ENCODE results near the gene SYT5.
"Not testable (repeated sequence)": the region's sequence is repeated elsewhere in the genome, so short reads cannot be mapped to it uniquely, and the experiment has no call there.

The SYT5 gene

GRCh38 chr19:55172318-55172717 is 7.8 kb downstream of the SYT5 start:
- H3K4me3 ChIP-seq (ENCODE audit: low read depth, low read length) = not testable (repeated sequence)

- H3K4me3 ChIP-seq (ENCODE audit: low read depth, low read length) = no peak overlapping the region
These were observed 8.6 kb downstream of the SYT5 start for GRCh38 chr19:55171440-55171839.

- H3K4me3 ChIP-seq (ENCODE audit: low read depth, low read length) = no peak overlapping the region
These were observed 11.0 kb downstream of the SYT5 start for GRCh38 chr19:55169136-55169535.

GRCh38 chr19:55166530-55167268 is 13.4 kb downstream of the SYT5 start, which contains the start of gene DNAAF3:
DNAAF3 (minus strand) TSS chr19:55166613; CDS start chr19:55166413, 200 bp downstream.
- H3K4me3 ChIP-seq (ENCODE audit: low read depth, low read length) = peak within 1 kb of the TSS; percentile 60

- peak overlapping the region; percentile 60 for H3K4me3 ChIP-seq (ENCODE audit: low read depth, low read length)
These were observed 14.0 kb downstream of the SYT5 start for GRCh38 chr19:55165952-55166529.

- H3K4me3 ChIP-seq (ENCODE audit: low read depth, low read length) = no peak overlapping the region
These were observed 18.3 kb downstream of the SYT5 start for GRCh38 chr19:55161571-55162322.

GRCh38 chr19:55160986-55161365 is 19.1 kb downstream of the SYT5 start:
- H3K4me3 ChIP-seq (ENCODE audit: low read depth, low read length) = peak overlapping the region; percentile 8

GRCh38 chr19:55160128-55160985 is 19.7 kb downstream of the SYT5 start:
- H3K4me3 ChIP-seq (ENCODE audit: low read depth, low read length) = no peak overlapping the region

GRCh38 chr19:55158848-55159749 is 21.0 kb downstream of the SYT5 start:
- no peak overlapping the region for H3K4me3 ChIP-seq (ENCODE audit: low read depth, low read length)

GRCh38 chr19:55158423-55158822 is 21.7 kb downstream of the SYT5 start:
- no peak overlapping the region for H3K4me3 ChIP-seq (ENCODE audit: low read depth, low read length)

- peak within 1 kb of the TSS; percentile 44 for H3K4me3 ChIP-seq (ENCODE audit: low read depth, low read length)
These were observed 22.8 kb downstream of the SYT5 start, which contains the start of gene TNNI3 for GRCh38 chr19:55157064-55157908. TNNI3 (minus strand) TSS chr19:55157732; CDS start chr19:55157589, 143 bp downstream.

- H3K4me3 ChIP-seq (ENCODE audit: low read depth, low read length) = peak overlapping the region; percentile 44
These were observed 23.7 kb downstream of the SYT5 start for GRCh38 chr19:55156202-55157063.

- peak overlapping the region; percentile 44 for H3K4me3 ChIP-seq (ENCODE audit: low read depth, low read length)
These were observed 24.3 kb downstream of the SYT5 start for GRCh38 chr19:55155784-55156183.

- no peak overlapping the region for H3K4me3 ChIP-seq (ENCODE audit: low read depth, low read length)
These were observed 26.3 kb downstream of the SYT5 start for GRCh38 chr19:55153652-55154264.

GRCh38 chr19:55152017-55152416 is 28.1 kb downstream of the SYT5 start:
- H3K4me3 ChIP-seq (ENCODE audit: low read depth, low read length) = no peak overlapping the region

- H3K4me3 ChIP-seq (ENCODE audit: low read depth, low read length) = no peak within 1 kb of the TSS
These were observed 30.7 kb downstream of the SYT5 start, which contains the start of gene TNNT1 for GRCh38 chr19:55149078-55150003. TNNT1 (minus strand) TSS chr19:55149206; CDS start chr19:55147157, 2,049 bp downstream.
